Thymus (tissue), 11 donors: ENCODE results near the gene MAP3K14. TPM values are rescaled to one million over a fixed set of nuclear protein-coding genes. Genes with fewer than 3 reads are reported as not detected.
A peak's percentile ranks its signal among the peaks of the same experiment; 100 is the strongest.

ENCODE experiments used
- DNase-seq, 9 donors: peaks; one replicate each; pipeline ENCODE4 v3.0.0-alpha.2; 2013; ENCODE audit warnings: low spot score in 9 of 9, low read depth in 6 of 9, missing footprints in 1 of 9
- H3K27ac ChIP-seq, 2 donors: one replicate each; pipeline ENCODE4 v1.5.1; 2013; ENCODE audit warnings: control low read depth in 1 of 2, low read depth in 1 of 2, low read length in 1 of 2, mild to moderate bottlenecking in 1 of 2, moderate library complexity in 1 of 2
- H3K27me3 ChIP-seq, 2 donors: one replicate each; pipeline ENCODE4 v1.5.1; 2013; ENCODE audit warnings: low read length in 1 of 2; ENCODE audit not compliant: control insufficient read depth in 2 of 2, insufficient read depth in 1 of 2
- H3K36me3 ChIP-seq, 2 donors: one replicate each; pipeline ENCODE4 v1.5.1; 2013; ENCODE audit warnings: low read length in 1 of 2, mild to moderate bottlenecking in 1 of 2, moderate library complexity in 1 of 2; ENCODE audit not compliant: control insufficient read depth in 2 of 2, insufficient read depth in 2 of 2
- H3K4me1 ChIP-seq, 2 donors: one replicate each; pipeline ENCODE4 v1.5.1; 2013; ENCODE audit warnings: low read length in 2 of 2; ENCODE audit not compliant: control insufficient read depth in 2 of 2, insufficient read depth in 2 of 2
- H3K4me3 ChIP-seq, 2 donors: one replicate each; pipeline ENCODE4 v1.5.1; 2013; ENCODE audit warnings: low read length in 2 of 2, control low read depth in 1 of 2, mild to moderate bottlenecking in 1 of 2
- H3K9me3 ChIP-seq, 2 donors: one replicate each; pipeline ENCODE4 v1.5.1; 2013; ENCODE audit warnings: low read length in 1 of 2, mild to moderate bottlenecking in 1 of 2; ENCODE audit not compliant: control insufficient read depth in 2 of 2, insufficient read depth in 1 of 2
- WGBS: extraction: QIAGEN DNeasy Blood & Tissue Kit; methylation state at CpG from one replicate; pipeline ENCODE4 v1.1.7; 2013; 5-methylcytosine and 5-hydroxymethylcytosine counted together
- polyA plus RNA-seq: library from polyadenylated mRNA; stranded (reverse); fragments of 200-250 nt; gene quantifications from one replicate; pipeline ENCODE4 v1.2.3, GENCODE V29; 2013
- total RNA-seq: library from RNA; stranded (reverse); fragments of 120-200 nt; gene quantifications from one replicate; pipeline ENCODE4 v1.2.4, GENCODE V29; 2013
- donor health status: healthy.

MAP3K14 gene
- total and polyA plus RNA-seq, 2 donors = 9.7 to 21.8 TPM

DNA sequence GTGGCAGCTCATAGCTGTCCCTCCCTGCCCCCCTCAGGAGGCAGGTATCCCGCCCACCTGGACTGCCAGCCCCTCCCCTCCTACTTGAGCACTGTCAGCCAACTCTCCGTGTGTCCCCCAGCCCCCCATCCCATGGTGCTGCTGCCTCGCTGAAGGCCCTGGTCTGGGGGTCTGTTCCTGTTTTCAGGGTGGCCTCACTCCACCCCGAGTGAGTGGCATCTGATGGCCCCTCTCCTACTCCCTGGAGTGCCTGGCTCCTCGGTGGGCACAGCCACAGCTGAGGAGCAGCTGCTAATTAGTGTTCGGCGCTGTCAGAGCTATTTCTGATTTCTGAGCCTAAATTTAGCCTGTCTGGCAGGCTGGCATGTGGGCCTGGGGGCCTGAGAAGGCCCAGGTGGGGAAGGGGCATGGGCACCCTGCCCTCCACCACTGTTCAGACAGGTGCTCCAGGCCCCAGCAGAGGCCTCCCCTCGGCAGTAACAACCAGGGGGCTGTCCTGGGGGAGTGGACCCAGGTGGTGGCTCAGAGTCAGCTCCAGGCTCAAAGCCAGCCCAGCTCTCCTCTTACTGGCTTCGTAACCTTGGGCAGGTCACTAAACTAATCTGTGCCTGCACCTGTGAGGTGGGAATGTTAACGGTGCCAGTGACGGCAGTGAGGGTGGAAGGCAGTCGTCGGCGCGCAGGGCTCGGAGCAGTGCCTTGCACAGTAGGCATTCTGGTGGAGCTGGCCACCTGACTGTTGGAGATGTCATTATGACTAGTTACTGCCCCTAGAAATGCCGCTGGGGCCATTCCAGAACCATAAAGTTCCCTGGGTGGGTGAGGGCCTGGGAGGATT, 88.7 kb downstream of the MAP3K14 start:
- peak in 1 of 9 donors; percentile 35 for DNase-seq
- Histone ChIP-seq H3K27me3 (no peaks in the 10 kb centered on the region), H3K36me3 (peaks cover 11 to 24% of the 10 kb centered on the region in 2 donors), H3K9me3 (no peaks in the 10 kb centered on the region), H3K4me3 (peak overlapping the region; percentile 6 to 12), H3K27ac (peak overlapping the region; percentile 97 to 99), H3K4me1 (peaks cover 65 to 92% of the 10 kb centered on the region in 2 donors)
- WGBS = 47% methylated on average over 17 of the region's 17 CpGs

DNA sequence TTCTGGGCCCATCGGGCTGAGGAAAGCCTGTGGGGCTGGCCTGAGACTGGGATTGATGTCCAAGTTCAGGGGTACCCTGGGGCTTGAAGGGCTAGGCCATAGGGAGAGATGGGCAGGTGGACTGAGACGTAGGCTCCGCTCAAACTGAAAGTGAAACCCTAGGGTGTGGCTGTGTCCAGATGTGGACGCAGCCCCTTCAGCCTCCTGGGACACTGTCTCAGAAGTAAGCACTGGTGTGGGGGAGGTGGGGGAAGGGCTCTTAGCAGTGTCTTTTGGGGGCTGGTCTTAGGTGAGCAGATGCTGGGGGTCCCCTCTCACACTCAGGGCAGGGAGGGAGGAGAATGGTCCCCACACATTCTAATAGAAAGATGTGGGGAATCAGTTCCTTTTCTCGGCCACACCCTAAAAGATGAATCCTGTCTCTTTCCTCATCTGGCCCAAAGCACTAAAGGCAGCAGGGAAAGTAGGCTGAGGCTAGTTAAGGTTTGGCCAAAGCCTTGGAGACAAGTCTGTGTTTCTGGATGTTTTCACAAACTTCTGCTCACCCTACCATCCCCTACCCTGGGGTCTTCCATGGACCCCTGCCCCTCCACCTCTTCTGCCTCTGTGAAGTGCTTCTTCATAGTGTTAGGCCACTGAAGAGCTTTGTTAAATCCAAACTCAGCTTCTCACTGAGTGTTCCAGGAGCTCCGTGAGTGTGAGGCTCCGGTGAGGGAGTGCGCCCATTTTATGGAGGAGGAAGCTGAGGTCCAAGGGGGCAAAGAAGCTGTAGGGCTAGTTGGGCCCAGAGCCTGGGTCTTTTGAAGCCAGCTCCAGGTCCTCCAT, 89.5 kb downstream of the MAP3K14 start:
- peaks cover 66 to 93% of the 10 kb centered on the region in 2 donors for H3K4me1 ChIP-seq
- WGBS = 58% methylated on average over 8 of the region's 8 CpGs

DNA sequence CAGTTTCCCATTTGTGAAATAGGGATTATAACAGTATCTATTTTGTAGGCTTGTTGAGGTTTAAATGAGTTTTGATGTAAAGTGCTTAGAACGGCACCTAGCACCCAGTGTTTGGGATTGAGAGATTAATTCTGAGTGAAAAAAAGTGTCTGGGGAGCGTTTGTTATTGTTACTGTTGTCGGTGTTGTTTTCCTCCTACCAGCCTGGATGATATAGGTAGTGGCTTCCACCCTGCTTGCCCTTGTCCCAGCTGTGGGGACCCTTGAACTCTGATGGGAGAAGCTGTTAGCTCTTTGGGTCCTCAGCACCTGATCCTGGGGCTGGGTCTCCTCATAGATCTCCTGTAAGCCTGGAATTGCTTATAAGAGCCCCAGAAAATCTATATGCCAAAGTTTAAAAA, 90.2 kb downstream of the MAP3K14 start:
- no peak for DNase-seq
- H3K27me3 ChIP-seq = no peaks in the 10 kb centered on the region
- peaks cover 0 to 10% of the 10 kb centered on the region in 2 donors for H3K36me3 ChIP-seq
- WGBS = 13% methylated on average over 3 of the region's 3 CpGs
- peaks cover 66 to 90% of the 10 kb centered on the region in 2 donors for H3K4me1 ChIP-seq
- peak overlapping the region; percentile 97 to 100 for H3K4me3 ChIP-seq
- peak overlapping the region; percentile 97 to 99 for H3K27ac ChIP-seq
- H3K9me3 ChIP-seq = peaks cover 0 to 2% of the 10 kb centered on the region in 2 donors

More for the DNA sequence above, 89.5 kb downstream of the MAP3K14 start:
- Histone ChIP-seq H3K27ac (peak overlapping the region; percentile 97 to 99), H3K9me3 (peaks cover 0 to 2% of the 10 kb centered on the region in 2 donors), H3K27me3 (no peaks in the 10 kb centered on the region), H3K36me3 (peaks cover 3 to 16% of the 10 kb centered on the region in 2 donors), H3K4me3 (peak overlapping the region; percentile 97 to 100)
- DNase-seq = peak in 2 of 9 donors; percentile 32 to 51

DNA sequence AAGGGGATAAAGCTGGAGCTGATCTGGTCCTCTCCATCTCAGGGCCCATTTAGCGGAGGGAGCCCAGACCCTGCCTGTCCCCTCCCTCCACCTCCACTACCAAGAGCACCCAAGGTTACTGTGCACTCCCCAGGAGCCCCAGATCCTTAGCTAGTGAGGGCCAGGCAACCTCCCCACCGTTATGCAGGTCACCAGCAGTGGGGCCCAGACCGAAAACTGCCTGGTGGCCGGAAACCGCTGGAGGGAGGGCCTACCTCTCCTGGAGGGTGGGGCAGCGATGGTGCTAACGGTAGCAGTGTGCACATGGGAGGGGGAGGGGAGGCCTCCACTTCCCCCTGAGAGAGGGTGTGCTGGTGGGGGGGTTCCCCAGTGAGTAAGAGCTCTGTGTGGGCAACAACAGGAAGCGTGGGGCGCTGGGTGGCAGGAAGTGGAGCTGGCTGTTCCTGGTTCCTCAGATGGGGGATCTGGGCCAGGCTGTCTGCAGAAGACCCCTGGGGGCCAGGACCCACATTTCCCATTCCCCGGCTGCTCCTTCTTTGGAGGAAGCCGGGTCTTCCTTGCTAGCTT, 90.8 kb downstream of the MAP3K14 start:
- 5% methylated on average over 11 of the region's 11 CpGs for WGBS

DNA sequence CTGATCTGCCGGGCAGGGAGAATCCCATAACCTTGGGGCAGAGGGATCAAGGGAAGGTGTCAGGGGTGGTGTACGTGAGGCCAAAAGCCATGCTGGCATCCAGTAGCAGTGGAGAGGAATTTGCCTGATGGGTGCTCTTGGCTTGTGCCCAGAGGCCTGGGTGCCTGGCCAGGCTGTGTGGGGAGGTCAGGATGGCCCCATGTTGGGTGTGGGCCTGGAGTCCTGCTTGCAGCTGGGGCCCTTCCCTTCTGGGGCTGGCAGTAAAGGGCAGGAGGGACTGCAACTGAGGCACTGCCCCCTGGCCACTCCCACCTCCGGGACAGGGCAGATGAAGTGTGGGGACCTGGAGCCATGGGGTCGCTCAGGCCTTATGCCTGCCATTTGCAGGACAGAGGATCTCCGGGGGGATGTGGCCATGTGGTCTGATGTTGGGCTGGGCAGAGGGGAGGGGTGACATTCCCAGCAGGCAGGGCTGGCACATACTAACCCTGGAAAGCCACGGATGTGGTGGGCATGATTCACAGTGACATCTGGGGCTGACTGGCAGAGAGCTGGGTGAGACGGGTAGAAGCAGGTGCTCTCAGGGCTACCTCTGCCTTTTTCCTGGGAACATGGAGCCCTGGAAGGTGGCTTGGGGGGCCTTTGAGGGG, 91.6 kb downstream of the MAP3K14 start:
- Histone ChIP-seq H3K4me3 (peak overlapping the region; percentile 97 to 100), H3K4me1 (peaks cover 70 to 87% of the 10 kb centered on the region in 2 donors), H3K27ac (peak overlapping the region; percentile 97 to 99), H3K9me3 (peaks cover 0 to 2% of the 10 kb centered on the region in 2 donors), H3K27me3 (peaks cover 0 to 3% of the 10 kb centered on the region in 2 donors), H3K36me3 (no peaks in the 10 kb centered on the region)
- peak in 2 of 9 donors; percentile 48 to 73 for DNase-seq
- 17% methylated on average over 7 of the region's 7 CpGs for WGBS

More for the DNA sequence above, 90.8 kb downstream of the MAP3K14 start:
- Histone ChIP-seq H3K36me3 (peaks cover 0 to 6% of the 10 kb centered on the region in 2 donors), H3K27ac (peak overlapping the region; percentile 97 to 99), H3K4me1 (peaks cover 66 to 87% of the 10 kb centered on the region in 2 donors), H3K27me3 (peaks cover 0 to 2% of the 10 kb centered on the region in 2 donors), H3K9me3 (peaks cover 0 to 2% of the 10 kb centered on the region in 2 donors), H3K4me3 (peak overlapping the region; percentile 97 to 100)
- peak in 8 of 9 donors; percentile 89 to 99 (median 96) for DNase-seq

DNA sequence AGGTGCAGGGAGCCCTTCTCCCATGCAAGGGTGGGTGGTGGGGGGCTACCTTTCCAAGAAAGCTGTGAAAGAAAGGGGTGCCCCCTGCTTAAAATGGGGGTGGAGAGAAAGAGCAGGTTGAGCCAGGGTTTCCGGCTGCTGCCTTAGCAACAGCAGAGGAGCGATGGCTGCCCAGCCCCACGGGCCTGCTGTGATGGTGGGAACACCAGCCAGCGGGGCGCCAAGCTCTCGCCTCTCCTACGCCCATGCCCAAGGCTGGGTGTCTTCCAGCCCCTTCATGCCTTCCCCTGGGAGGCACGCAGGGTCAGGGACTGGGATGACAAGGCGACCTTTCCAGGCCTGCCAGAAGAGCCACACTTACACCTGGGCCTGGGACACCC, 92.2 kb downstream of the MAP3K14 start:
- WGBS = 35% methylated on average over 9 of the region's 9 CpGs
- Histone ChIP-seq H3K27me3 (peaks cover 0 to 3% of the 10 kb centered on the region in 2 donors), H3K27ac (peak overlapping the region; percentile 97 to 99), H3K36me3 (peaks cover 0 to 2% of the 10 kb centered on the region in 2 donors), H3K4me1 (peaks cover 68 to 87% of the 10 kb centered on the region in 2 donors), H3K9me3 (peaks cover 0 to 2% of the 10 kb centered on the region in 2 donors), H3K4me3 (peak overlapping the region; percentile 97 to 100)
- DNase-seq = peak in 2 of 9 donors; percentile 33 to 54

DNA sequence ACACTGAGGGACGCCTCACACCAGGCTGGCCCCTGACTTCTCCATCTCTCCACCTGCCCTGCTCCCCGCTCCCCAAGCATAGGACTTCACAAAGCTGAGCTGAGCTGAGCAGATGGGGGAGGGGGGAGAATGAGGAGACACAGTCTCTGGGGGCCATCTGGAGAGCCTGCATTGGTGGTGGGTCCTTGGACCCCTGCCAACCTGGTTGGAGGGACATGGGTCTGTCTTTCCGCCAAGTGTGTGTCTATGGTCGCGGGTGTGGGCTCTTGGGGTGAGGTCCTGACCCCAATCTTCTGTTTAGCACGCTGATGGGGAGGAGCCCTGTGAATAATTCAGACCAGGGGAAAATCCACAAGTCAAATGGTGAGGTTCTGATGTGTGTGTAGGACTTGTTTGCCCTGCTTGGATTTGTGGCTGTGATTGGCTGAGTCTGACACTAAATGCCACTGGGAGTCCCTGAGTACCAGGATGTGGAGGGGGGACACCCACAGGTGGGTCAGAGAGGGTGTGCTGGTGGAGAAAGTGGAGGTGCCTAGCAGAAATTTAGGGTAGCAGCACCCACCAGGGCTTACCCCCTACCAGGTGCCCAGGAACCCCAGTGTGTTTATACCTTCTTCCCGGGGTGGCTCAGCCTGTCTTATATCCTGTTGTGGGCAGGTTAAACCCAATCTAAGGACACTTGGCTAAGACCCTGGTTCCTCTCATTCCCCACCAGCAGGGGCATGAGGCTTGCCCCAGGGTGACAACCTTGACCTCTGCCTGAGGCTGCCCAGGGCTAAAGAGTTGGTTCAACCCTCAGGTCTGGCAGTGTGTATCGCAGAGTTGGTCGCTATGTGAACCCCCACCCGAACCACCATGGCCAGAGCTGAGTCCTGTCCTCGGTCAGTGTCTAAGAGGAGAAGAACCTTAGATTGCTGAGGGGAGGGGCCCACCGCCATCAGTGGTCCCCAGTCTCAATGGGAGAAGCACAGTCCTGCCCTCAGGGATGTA, 93.0 kb downstream of the MAP3K14 start:
- H3K4me3 ChIP-seq = peak overlapping the region; percentile 97 to 100
- H3K9me3 ChIP-seq = peaks cover 0 to 2% of the 10 kb centered on the region in 2 donors
- H3K4me1 ChIP-seq = peaks cover 61 to 87% of the 10 kb centered on the region in 2 donors
- peaks cover 0 to 2% of the 10 kb centered on the region in 2 donors for H3K36me3 ChIP-seq
- WGBS = 27% methylated on average over 12 of the region's 12 CpGs
- DNase-seq = peak in 3 of 9 donors; percentile 35 to 68 (median 44)
- H3K27me3 ChIP-seq = peaks cover 0 to 3% of the 10 kb centered on the region in 2 donors
- H3K27ac ChIP-seq = peak overlapping the region; percentile 97 to 99
